ENCODE results near the gene PDZRN4.
A peak's percentile ranks its signal among the peaks of the same experiment; 100 is the strongest.

Gene PDZRN4

GRCh38 chr12:41362931-41363330, 174.8 kb downstream of the PDZRN4 start:
- no peak for TF ChIP-seq CTCF (conservative IDR thresholded peaks at IDR 0.05)
- no peak overlapping the region for H3K27ac ChIP-seq

- TF ChIP-seq CTCF (conservative IDR thresholded peaks at IDR 0.05), result no peak
These were observed 176.1 kb downstream of the PDZRN4 start for GRCh38 chr12:41364211-41364610.

GRCh38 chr12:41365653-41366171, 177.6 kb downstream of the PDZRN4 start:
- TF ChIP-seq CTCF (conservative IDR thresholded peaks at IDR 0.05), result no peak
- no peak overlapping the region for H3K27ac ChIP-seq

More at GRCh38 chr12:41364211-41364610, 176.1 kb downstream of the PDZRN4 start:
- H3K27ac ChIP-seq, result no peak overlapping the region

- H3K27ac ChIP-seq, result no peak overlapping the region
- TF ChIP-seq CTCF (conservative IDR thresholded peaks at IDR 0.05), result peak; percentile 47
These were observed 179.7 kb downstream of the PDZRN4 start for GRCh38 chr12:41367726-41368405.

- H3K27ac ChIP-seq, result no peak overlapping the region
- no peak for TF ChIP-seq CTCF (conservative IDR thresholded peaks at IDR 0.05)
These were observed 192.8 kb downstream of the PDZRN4 start for GRCh38 chr12:41380878-41381277.

- TF ChIP-seq CTCF (conservative IDR thresholded peaks at IDR 0.05), result no peak
- H3K27ac ChIP-seq, result no peak overlapping the region
These were observed 214.7 kb downstream of the PDZRN4 start for GRCh38 chr12:41402801-41403200.

- TF ChIP-seq CTCF (conservative IDR thresholded peaks at IDR 0.05), result no peak
- no peak overlapping the region for H3K27ac ChIP-seq
These were observed 219.2 kb downstream of the PDZRN4 start for GRCh38 chr12:41407232-41407799.
